Body of pancreas (tissue), 4 donors: ENCODE results near the gene NRL.

Experiments used
- CTCF ChIP-seq, 7 experiments: fragments of 450-650 bp in 4 of 7; fragments of 200-600 bp in 3 of 7; sonication (generic) in 3 of 7; IDR thresholded peaks; one replicate each; pipeline ENCODE4 v1.5.1; 2016 to 2019; ENCODE audit warnings: antibody characterized with exemption in 7 of 7
- POLR2A ChIP-seq, 3 donors: fragments of 450-650 bp; IDR thresholded peaks; one replicate each; pipeline ENCODE4 v1.6.1; 2016; ENCODE audit warnings: antibody characterized with exemption in 3 of 3, mild to moderate bottlenecking in 2 of 3

GRCh38 chr14:24059841-24060388 is 54.8 kb downstream of the NRL start:
- TF ChIP-seq POLR2A (IDR thresholded peaks at IDR 0.05), result no peak
- TF ChIP-seq CTCF (IDR thresholded peaks at IDR 0.05), result no peak
